Upper lobe of left lung (tissue), 4 donors: ENCODE measurements around the gene ZSCAN10.

Experiments
- CTCF ChIP-seq, 6 experiments: fragments of 450-650 bp in 4 of 6; fragments of 200-600 bp in 2 of 6; sonication (generic) in 2 of 6; IDR thresholded peaks; one replicate each; pipeline ENCODE4 v1.5.1; 2016 to 2019; ENCODE audit warnings: antibody characterized with exemption in 6 of 6
- EP300 ChIP-seq, 4 donors: sonication (generic); formaldehyde crosslinking; IDR thresholded peaks; one replicate each; pipeline ENCODE4 v1.5.1; 2017; ENCODE audit warnings: antibody characterized with exemption in 4 of 4, control low read depth in 2 of 4
- POLR2A ChIP-seq, 4 donors: fragments of 450-650 bp; IDR thresholded peaks; one replicate each; pipeline ENCODE4 v1.5.1; 2016 to 2017; ENCODE audit warnings: antibody characterized with exemption in 4 of 4, mild to moderate bottlenecking in 2 of 4
- POLR2AphosphoS5 ChIP-seq, 2 donors: sonication (generic); formaldehyde crosslinking; IDR thresholded peaks; one replicate each; pipeline ENCODE4 v1.5.1; 2017; ENCODE audit warnings: antibody characterized with exemption in 2 of 2

GRCh38 chr16:3145151-3145550 is 46.1 kb upstream of the ZSCAN10 start:
- TF ChIP-seq POLR2A (IDR thresholded peaks at IDR 0.05) (no peak), CTCF (IDR thresholded peaks at IDR 0.05) (no peak), POLR2AphosphoS5 (IDR thresholded peaks at IDR 0.05) (no peak), EP300 (IDR thresholded peaks at IDR 0.05) (no peak)
